Measurements from ENCODE around the gene RLIM. TPM values are rescaled to one million over a fixed set of nuclear protein-coding genes. Genes with fewer than 3 reads are reported as not detected.

The RLIM gene
- 12.3 to 18.5 TPM (median 16.9 TPM) in 5 replicates for total RNA-seq (2022; extraction: Qiagen RNA extraction; ENCODE audit: low read depth)

GRCh38 chrX:74614093-74614909 is at the start of gene RLIM:
Gene RLIM (minus strand): TSS chrX:74614624. CDS start chrX:74595977, 18,647 bp downstream.

Other genes starting within 250 kb of the RLIM start
- gene SLC16A2, start 193.1 kb downstream of the RLIM start, total RNA-seq (2022; extraction: Qiagen RNA extraction; ENCODE audit: low read depth): 20.1 to 23.8 TPM (median 22.7 TPM) in 5 replicates